Fibroblast of villous mesenchyme (primary cell): ENCODE measurements around the gene ASCC2. TPM values are rescaled to one million over a fixed set of nuclear protein-coding genes. Genes with fewer than 3 reads are reported as not detected.
A peak's percentile ranks its signal among the peaks of the same experiment; 100 is the strongest.

ENCODE experiments used
- DNase-seq: peaks from one replicate; pipeline ENCODE4 v3.0.0-alpha.2; 2010; ENCODE audit warnings: low read depth
- H3K4me3 ChIP-seq: 2 replicates; pipeline ENCODE4 v1.5.1; 2011; ENCODE audit warnings: low read depth, mild to moderate bottlenecking, low read length
- CTCF ChIP-seq: IDR thresholded peaks from 2 replicates; pipeline ENCODE4 v1.5.1; 2012; ENCODE audit warnings: low read depth, mild to moderate bottlenecking, low read length; ENCODE audit not compliant: insufficient read depth
- total RNA-seq: library from RNA; depleted of rRNA; stranded (reverse); fragments of >200 nt; gene quantifications from 2 replicates; pipeline ENCODE4 v1.2.3, GENCODE V29; 2012

The ASCC2 gene
- total RNA-seq, 1 donor: 33.7 TPM

- TF ChIP-seq CTCF: no peak
- no peak overlapping the region for H3K4me3 ChIP-seq
- no peak for DNase-seq
Measured at GRCh38 chr22:29801153-29801552, 36.9 kb downstream of the ASCC2 start.

- DNase-seq: peak; percentile 99
- TF ChIP-seq CTCF: peak; percentile 36
- peak overlapping the region; percentile 14 for H3K4me3 ChIP-seq
Measured at GRCh38 chr22:29799217-29799680, 38.8 kb downstream of the ASCC2 start.

GRCh38 chr22:29798801-29799200 is 39.3 kb downstream of the ASCC2 start:
- DNase-seq: no peak
- TF ChIP-seq CTCF: no peak
- H3K4me3 ChIP-seq: peak overlapping the region; percentile 14

GRCh38 chr22:29798318-29798717 is 39.8 kb downstream of the ASCC2 start:
- TF ChIP-seq CTCF: no peak
- no peak overlapping the region for H3K4me3 ChIP-seq
- peak; percentile 69 for DNase-seq

GRCh38 chr22:29797351-29797750 is 40.7 kb downstream of the ASCC2 start:
- H3K4me3 ChIP-seq: no peak overlapping the region
- no peak for TF ChIP-seq CTCF
- DNase-seq: no peak

- H3K4me3 ChIP-seq: no peak overlapping the region
- no peak for TF ChIP-seq CTCF
Measured at GRCh38 chr22:29795663-29796062, 42.4 kb downstream of the ASCC2 start.

GRCh38 chr22:29793396-29793795 is 44.7 kb downstream of the ASCC2 start:
- no peak for TF ChIP-seq CTCF
- DNase-seq: no peak
- H3K4me3 ChIP-seq: no peak overlapping the region

More at GRCh38 chr22:29795663-29796062, 42.4 kb downstream of the ASCC2 start:
- DNase-seq: no peak
